GM10847 (cell line): ENCODE measurements around the gene APOA5.

Source experiments
- POLR2A ChIP-seq: IDR thresholded peaks from 2 replicates; pipeline ENCODE4 v1.6.1; 2011; ENCODE audit not compliant: insufficient read length; ENCODE audit errors: extremely low read depth

The APOA5 gene

GRCh38 chr11:116813781-116814471 is 22.2 kb upstream of the APOA5 start:
- TF ChIP-seq POLR2A, result no peak

GRCh38 chr11:116813170-116813569 is 21.5 kb upstream of the APOA5 start:
- no peak for TF ChIP-seq POLR2A

GRCh38 chr11:116812109-116812508 is 20.4 kb upstream of the APOA5 start:
- no peak for TF ChIP-seq POLR2A

- TF ChIP-seq POLR2A, result no peak
These were observed 19.5 kb upstream of the APOA5 start for GRCh38 chr11:116811194-116811593.

GRCh38 chr11:116808262-116809175 is 16.8 kb upstream of the APOA5 start:
- TF ChIP-seq POLR2A, result no peak

GRCh38 chr11:116807601-116808261 is 16.1 kb upstream of the APOA5 start:
- TF ChIP-seq POLR2A, result no peak

- TF ChIP-seq POLR2A, result no peak
These were observed 12.3 kb upstream of the APOA5 start for GRCh38 chr11:116804001-116804400.

- no peak for TF ChIP-seq POLR2A
These were observed 8.9 kb upstream of the APOA5 start for GRCh38 chr11:116800610-116801009.

- no peak for TF ChIP-seq POLR2A
These were observed 6.7 kb upstream of the APOA5 start for GRCh38 chr11:116798368-116798767.

GRCh38 chr11:116797816-116798215 is 6.1 kb upstream of the APOA5 start:
- no peak for TF ChIP-seq POLR2A

- TF ChIP-seq POLR2A, result no peak
These were observed 4.9 kb upstream of the APOA5 start for GRCh38 chr11:116796548-116796947.

- TF ChIP-seq POLR2A, result no peak
These were observed 3.2 kb upstream of the APOA5 start for GRCh38 chr11:116794851-116795250.

GRCh38 chr11:116793772-116794097 is 2.1 kb upstream of the APOA5 start:
- no peak for TF ChIP-seq POLR2A

GRCh38 chr11:116792869-116793771 is 1.4 kb upstream of the APOA5 start:
- TF ChIP-seq POLR2A, result no peak
